Breast epithelium (tissue), 4 donors: ENCODE data around the gene LILRA6. TPM values are rescaled to one million over a fixed set of nuclear protein-coding genes. Genes with fewer than 3 reads are reported as not detected.
A peak's percentile ranks its signal among the peaks of the same experiment; 100 is the strongest.

Source experiments
- DNase-seq, 2 donors: peaks; one replicate each; pipeline ENCODE4 v3.0.0-alpha.2; 2019; ENCODE audit warnings: low spot score in 2 of 2
- H3K27ac ChIP-seq, 2 donors: fragments of 200-600 bp; sonication (generic) in 1 of 2; one replicate each; pipeline ENCODE4 v1.5.1; 2016 to 2019; ENCODE audit warnings: mild to moderate bottlenecking in 1 of 2
- H3K27me3 ChIP-seq, 2 donors: fragments of 200-600 bp; sonication (generic) in 1 of 2; one replicate each; pipeline versions ENCODE4 v1.5.1 to v1.6.0; 2017 to 2019; ENCODE audit warnings: control low read depth in 1 of 2, mild to moderate bottlenecking in 1 of 2
- H3K36me3 ChIP-seq: fragments of 200-600 bp; one replicate; pipeline ENCODE4 v1.5.1; 2019
- H3K4me1 ChIP-seq, 2 donors: fragments of 200-600 bp; sonication (generic); one replicate each; pipeline ENCODE4 v1.5.1; 2016 to 2019; ENCODE audit warnings: control low read depth in 1 of 2
- H3K4me3 ChIP-seq, 3 donors: fragments of 200-600 bp; sonication (generic); 1 replicate in 2 of 3; 2 replicates in 1 of 3; pipeline ENCODE4 v1.5.1; 2016 to 2019; ENCODE audit warnings: mild to moderate bottlenecking in 3 of 3, moderate library complexity in 2 of 3
- H3K9me3 ChIP-seq, 2 donors: fragments of 200-600 bp; sonication (generic) in 1 of 2; one replicate each; pipeline ENCODE4 v1.5.1; 2016 to 2019; ENCODE audit warnings: control low read depth in 1 of 2
- POLR2A ChIP-seq: fragments of 450-650 bp; IDR thresholded peaks from one replicate; pipeline ENCODE4 v1.6.1; 2016; ENCODE audit warnings: antibody characterized with exemption, mild to moderate bottlenecking, moderate library complexity
- POLR2AphosphoS5 ChIP-seq, 3 donors: sonication (generic); formaldehyde crosslinking; IDR thresholded peaks; one replicate each; pipeline ENCODE4 v1.6.1; 2017; ENCODE audit warnings: antibody characterized with exemption in 3 of 3
- intact Hi-C: fragments of 100-400 bp; cut with DNase I; formaldehyde crosslinking; loops from one replicate; pipeline ENCODE4 v1.15.1; 2023; ENCODE audit warnings: low total_unique reads
- total RNA-seq, 3 donors: library from RNA; depleted of rRNA; stranded (reverse); fragments of >200 nt; gene quantifications; one replicate each; pipeline ENCODE4 v1.1.0, GENCODE V29; 2016
- TF ChIP-seq, protein P1 (sequence below), 3 donors: fragments of 450-650 bp; IDR thresholded peaks; one replicate each; pipeline ENCODE4 v1.5.1; 2016 to 2017; ENCODE audit warnings: antibody characterized with exemption in 3 of 3, mild to moderate bottlenecking in 3 of 3, moderate library complexity in 3 of 3

Gene LILRA6
- total RNA-seq, 3 donors from 2014 or later: 1.3 to 2.9 (median 1.8) TPM

DNA sequence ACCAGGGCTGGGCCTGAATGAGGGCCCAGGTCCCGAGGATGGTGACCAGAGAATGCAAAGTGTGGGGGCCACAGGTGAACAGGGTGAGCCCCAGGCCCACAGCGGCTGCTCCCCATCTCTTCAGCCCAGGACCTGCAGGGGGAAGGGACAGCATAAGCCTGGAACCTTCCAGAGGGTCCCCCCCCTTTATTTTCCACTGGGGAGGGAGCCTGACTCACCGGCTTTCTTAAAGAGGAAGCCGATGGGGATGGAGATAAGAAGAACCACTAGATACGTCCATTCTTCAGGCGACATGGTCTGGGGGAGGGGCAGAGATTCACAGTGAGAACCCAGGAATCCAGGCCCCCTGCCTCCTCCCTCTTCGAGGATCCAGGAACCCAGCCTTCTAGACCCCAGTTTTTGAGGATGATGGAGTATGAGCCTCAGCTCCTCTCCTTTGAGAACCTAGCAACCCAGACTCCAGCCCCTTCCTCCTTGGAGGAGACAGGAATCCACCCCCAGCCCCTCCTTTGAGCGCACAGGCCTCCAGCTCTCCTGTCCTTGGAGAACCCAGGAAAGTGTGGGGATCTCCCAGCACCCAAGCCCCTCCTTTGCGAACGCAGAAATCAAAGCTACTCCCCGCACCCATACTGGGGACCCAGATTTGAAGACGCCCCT lies 54.2 kb downstream of the LILRA6 start:
- Histone ChIP-seq H3K4me1 (peaks cover 0 to 17% of the 10 kb centered on the region in 2 donors), H3K9me3 (no peaks in the 10 kb centered on the region), H3K4me3 (peak overlapping the region; percentile 65 to 93 (median 70)), H3K27ac (peak overlapping the region; percentile 96 to 99), H3K36me3 (no peaks in the 10 kb centered on the region), H3K27me3 (no peaks in the 10 kb centered on the region)
- TF ChIP-seq POLR2A: no peak
- TF ChIP-seq, protein P1, sequence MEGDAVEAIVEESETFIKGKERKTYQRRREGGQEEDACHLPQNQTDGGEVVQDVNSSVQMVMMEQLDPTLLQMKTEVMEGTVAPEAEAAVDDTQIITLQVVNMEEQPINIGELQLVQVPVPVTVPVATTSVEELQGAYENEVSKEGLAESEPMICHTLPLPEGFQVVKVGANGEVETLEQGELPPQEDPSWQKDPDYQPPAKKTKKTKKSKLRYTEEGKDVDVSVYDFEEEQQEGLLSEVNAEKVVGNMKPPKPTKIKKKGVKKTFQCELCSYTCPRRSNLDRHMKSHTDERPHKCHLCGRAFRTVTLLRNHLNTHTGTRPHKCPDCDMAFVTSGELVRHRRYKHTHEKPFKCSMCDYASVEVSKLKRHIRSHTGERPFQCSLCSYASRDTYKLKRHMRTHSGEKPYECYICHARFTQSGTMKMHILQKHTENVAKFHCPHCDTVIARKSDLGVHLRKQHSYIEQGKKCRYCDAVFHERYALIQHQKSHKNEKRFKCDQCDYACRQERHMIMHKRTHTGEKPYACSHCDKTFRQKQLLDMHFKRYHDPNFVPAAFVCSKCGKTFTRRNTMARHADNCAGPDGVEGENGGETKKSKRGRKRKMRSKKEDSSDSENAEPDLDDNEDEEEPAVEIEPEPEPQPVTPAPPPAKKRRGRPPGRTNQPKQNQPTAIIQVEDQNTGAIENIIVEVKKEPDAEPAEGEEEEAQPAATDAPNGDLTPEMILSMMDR (IDR thresholded peaks at IDR 0.05): no peak
- TF ChIP-seq POLR2AphosphoS5 (IDR thresholded peaks at IDR 0.05): no peak
- DNase-seq: no peak
- intact Hi-C loops: no loop called here

DNA sequence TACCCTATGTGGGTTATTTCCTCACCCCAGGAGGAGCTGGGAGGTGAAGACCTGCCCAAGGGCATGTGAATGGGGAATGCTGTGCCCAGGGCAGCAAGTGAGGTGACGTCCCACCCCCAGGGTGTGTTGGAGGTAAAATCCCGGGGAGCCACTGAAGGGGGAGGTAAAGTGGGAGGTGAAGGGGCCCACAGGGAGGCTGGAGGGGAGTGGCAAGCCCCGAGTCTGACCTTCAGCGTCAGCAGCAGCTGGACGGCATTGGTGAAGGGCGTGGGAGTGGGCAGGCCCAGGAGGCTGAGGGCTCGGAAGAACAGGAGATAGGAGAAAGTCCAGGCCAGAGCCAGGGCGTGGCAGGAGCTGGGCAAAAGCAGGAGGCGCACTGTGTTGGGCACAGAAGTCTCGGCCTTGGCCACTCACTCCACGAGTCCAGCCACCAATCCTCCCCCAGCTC lies 55.6 kb downstream of the LILRA6 start:
- Histone ChIP-seq H3K36me3 (no peaks in the 10 kb centered on the region), H3K4me1 (peaks cover 0 to 12% of the 10 kb centered on the region in 2 donors), H3K27me3 (no peaks in the 10 kb centered on the region), H3K27ac (no peak overlapping the region), H3K4me3 (no peak overlapping the region), H3K9me3 (no peaks in the 10 kb centered on the region)
- intact Hi-C loops: no loop called here
- TF ChIP-seq, protein P1 (IDR thresholded peaks at IDR 0.05): no peak
- TF ChIP-seq POLR2A (no peak), POLR2AphosphoS5 (IDR thresholded peaks at IDR 0.05) (no peak)
- DNase-seq: no peak

Other genes with a start within 250 kb of the LILRA6 start
- gene VSTM1, start 178.9 kb downstream of the LILRA6 start, total RNA-seq: not detected
- not detected for gene TARM1, start 161.4 kb downstream of the LILRA6 start, total RNA-seq
- gene OSCAR, start 142.0 kb downstream of the LILRA6 start, total RNA-seq: 1 to 10 TPM in 2 of 3 donors, under 1 TPM in 1; 0.66 to 2.4 (median 2.2) TPM
- 10 to 100 TPM; 17.3 to 20.6 (median 20.5) TPM for gene NDUFA3, start 139.9 kb downstream of the LILRA6 start, total RNA-seq
- 10 to 100 TPM; 11.9 to 16.7 (median 16.2) TPM for gene TFPT, start 127.1 kb downstream of the LILRA6 start, total RNA-seq
- gene PRPF31, start 127.0 kb downstream of the LILRA6 start, total RNA-seq: 10 to 100 TPM; 45.5 to 59.6 (median 52.5) TPM
- 10 to 100 TPM; 14.6 to 23.4 (median 22.9) TPM for gene CNOT3, start 105.0 kb downstream of the LILRA6 start, total RNA-seq
- gene LENG1, start 83.1 kb downstream of the LILRA6 start, total RNA-seq: 1 to 10 TPM; 6.4 to 8.5 (median 8.0) TPM
- 10 to 100 TPM in 2 of 3 donors, under 1 TPM in 1; 0.48 to 41.6 (median 38.0) TPM for gene TMC4, start 69.6 kb downstream of the LILRA6 start, total RNA-seq
- gene MBOAT7, start 53.2 kb downstream of the LILRA6 start, total RNA-seq: 10 to 100 TPM; 16.5 to 37.3 (median 24.6) TPM
- 10 to 100 TPM; 59.5 to 80.3 (median 74.4) TPM for gene TSEN34, start 51.5 kb downstream of the LILRA6 start, total RNA-seq
- gene RPS9, start 41.9 kb downstream of the LILRA6 start, total RNA-seq: 1,000 to 10,000 TPM; 2,169 to 2,630 (median 2,424) TPM
- gene LILRB3, start 19.8 kb downstream of the LILRA6 start, total RNA-seq: 10 to 100 TPM in 2 of 3 donors, 1 to 10 TPM in 1; 1.6 to 28.3 (median 11.5) TPM
- 10 to 100 TPM in 1 of 3 donors, 1 to 10 TPM in 2; 2.0 to 46.4 (median 4.8) TPM for gene LILRB5, start 14.5 kb upstream of the LILRA6 start, total RNA-seq
- 1 to 10 TPM in 2 of 3 donors, under 1 TPM in 1; 0.98 to 3.5 (median 1.8) TPM for gene LILRB2, start 38.3 kb upstream of the LILRA6 start, total RNA-seq
- 1 to 10 TPM in 2 of 3 donors, under 1 TPM in 1; 0.98 to 2.2 (median 1.4) TPM for gene LILRA5, start 70.4 kb upstream of the LILRA6 start, total RNA-seq
- gene LILRA4, start 96.4 kb upstream of the LILRA6 start, total RNA-seq: 1 to 10 TPM in 1 of 3 donors, not detected in 2; 4.5 TPM
- gene LAIR1, start 122.1 kb upstream of the LILRA6 start, total RNA-seq: 10 to 100 TPM; 11.8 to 44.5 (median 23.1) TPM
- 1 to 10 TPM in 2 of 3 donors, under 1 TPM in 1; 0.48 to 4.6 (median 4.0) TPM for gene TTYH1, start 172.7 kb upstream of the LILRA6 start, total RNA-seq
- 100 to 1,000 TPM in 2 of 3 donors, 10 to 100 TPM in 1; 82.9 to 204 (median 148) TPM for gene LENG8, start 206.4 kb upstream of the LILRA6 start, total RNA-seq
- 1 to 10 TPM; 4.5 to 8.2 (median 4.8) TPM for gene LENG9, start 221.0 kb upstream of the LILRA6 start, total RNA-seq
- 10 to 100 TPM in 2 of 3 donors, 1 to 10 TPM in 1; 8.8 to 40.6 (median 17.4) TPM for gene CDC42EP5, start 230.5 kb upstream of the LILRA6 start, total RNA-seq